PC-9 (cell line): ENCODE data around the gene SMTNL1. TPM values are rescaled to one million over a fixed set of nuclear protein-coding genes. Genes with fewer than 3 reads are reported as not detected.

ENCODE experiments used
- BruUV-seq: library from RNA; stranded (reverse); fragments of 400-500 nt; replicated peaks from 2 replicates; lab custom pipeline; 2021; lab: Mats Ljungman, UMichigan
- CTCF ChIA-PET: fragments of 300-600 bp; sonication (Branson Sonifier 250); formaldehyde crosslinking; loops from one replicate; lab custom pipeline; 2022; ENCODE audit warnings: antibody characterized with exemption; lab: Charles Lee
- POLR2A ChIA-PET: fragments of 300-600 bp; sonication (Branson Sonifier 250); formaldehyde crosslinking; loops from one replicate; lab custom pipeline; 2022; ENCODE audit warnings: antibody characterized with exemption; ENCODE audit not compliant: unreplicated experiment; lab: Charles Lee
- DNase-seq, 2 experiments: peaks; one replicate each; pipeline versions ENCODE4 v3.0.0 to v3.0.0-alpha.2; 2015 to 2022; ENCODE audit warnings: mixed read lengths in 1 of 2
- H2AFZ ChIP-seq: fragments of 200-600 bp; sonication (generic); 2 replicates; pipeline ENCODE4 v1.8.1; 2017; ENCODE audit warnings: antibody characterized with exemption
- H3F3A ChIP-seq: fragments of 200-600 bp; sonication (generic); 2 replicates; pipeline ENCODE4 v1.8.1; 2017; ENCODE audit warnings: antibody characterized with exemption, mild to moderate bottlenecking, low read depth; ENCODE audit not compliant: insufficient read depth
- H3K27ac ChIP-seq: fragments of 200-600 bp; sonication (generic); 2 replicates; pipeline ENCODE4 v1.6.1; 2016; ENCODE audit warnings: mixed run types
- H3K27me3 ChIP-seq: fragments of 200-600 bp; sonication (generic); 2 replicates; pipeline ENCODE4 v1.6.1; 2016; ENCODE audit warnings: low read depth, mixed run types; ENCODE audit not compliant: insufficient read depth
- H3K36me3 ChIP-seq: fragments of 200-600 bp; sonication (generic); 2 replicates; pipeline ENCODE4 v1.6.1; 2016; ENCODE audit warnings: low read depth, mixed run types
- H3K4me1 ChIP-seq: fragments of 200-600 bp; sonication (generic); replicated peaks from 2 replicates; pipeline ENCODE4 v1.6.1; 2016; ENCODE audit warnings: mixed run types; ENCODE audit not compliant: insufficient read depth
- H3K4me2 ChIP-seq: fragments of 200-600 bp; sonication (generic); 2 replicates; pipeline ENCODE4 v1.6.1; 2017; ENCODE audit warnings: mixed run types
- H3K4me3 ChIP-seq: fragments of 200-600 bp; sonication (generic); 2 replicates; pipeline ENCODE4 v1.6.1; 2016; ENCODE audit warnings: mixed run types
- H3K79me2 ChIP-seq: fragments of 200-600 bp; sonication (generic); 2 replicates; pipeline ENCODE4 v1.6.1; 2017; ENCODE audit warnings: low read depth, mixed run types
- H3K9me2 ChIP-seq: fragments of 200-600 bp; sonication (generic); 2 replicates; pipeline ENCODE4 v1.8.1; 2017; ENCODE audit warnings: mild to moderate bottlenecking; ENCODE audit not compliant: insufficient read depth
- H3K9me3 ChIP-seq: fragments of 200-600 bp; sonication (generic); 2 replicates; pipeline ENCODE4 v1.8.1; 2016; ENCODE audit warnings: low read depth; ENCODE audit not compliant: insufficient read depth
- H4K20me1 ChIP-seq: fragments of 200-600 bp; sonication (generic); 2 replicates; pipeline ENCODE4 v1.8.1; 2017; ENCODE audit not compliant: insufficient read depth
- EZH2 ChIP-seq: fragments of 200-600 bp; sonication (generic); IDR thresholded peaks from 2 replicates; pipeline ENCODE4 v1.8.0; 2017; ENCODE audit warnings: antibody characterized with exemption, low read depth
- intact Hi-C: fragments of 100-400 bp; cut with micrococcal nuclease; formaldehyde crosslinking; loops from one replicate; pipeline ENCODE4 v1.10.0; 2022; ENCODE audit not compliant: unreplicated experiment
- total RNA-seq: library from RNA; stranded (reverse); gene quantifications from 2 replicates; pipeline ENCODE4 v1.2.3, GENCODE V29; 2021
- TF ChIP-seq, protein P1 (sequence below): fragments of 200-600 bp; sonication (generic); conservative IDR thresholded peaks from 2 replicates; pipeline ENCODE4 v1.6.1; 2017; ENCODE audit warnings: mixed run types, antibody characterized with exemption, mild to moderate bottlenecking, moderate library complexity

SMTNL1 gene
- total RNA-seq, 1 experiment from 2014 or later = not detected

GRCh38 chr11:57511741-57512430 lies 25.5 kb upstream of the SMTNL1 start:
- Histone ChIP-seq H3K4me3 (no peak overlapping the region), H3K27me3 (peaks cover 21% of the 10 kb centered on the region), H3F3A (peaks cover 3% of the 10 kb centered on the region; the same call in 1 of the 2 replicates), H3K4me2 (no peak overlapping the region), H3K79me2 (no peaks in the 10 kb centered on the region), H3K27ac (no peak overlapping the region), H3K36me3 (no peaks in the 10 kb centered on the region), H2AFZ (no peak overlapping the region), H3K9me3 (no peaks in the 10 kb centered on the region), H4K20me1 (no peaks in the 10 kb centered on the region), H3K9me2 (no peaks in the 10 kb centered on the region), H3K4me1 (peaks cover 12% of the 10 kb centered on the region; the same call in 1 of the 2 replicates)
- ChIA-PET POLR2A (no interaction called here), CTCF (no interaction called here)
- no TSS peak for BruUV-seq
- intact Hi-C loops = no loop called here
- no peak for DNase-seq
- TF ChIP-seq, protein P1, sequence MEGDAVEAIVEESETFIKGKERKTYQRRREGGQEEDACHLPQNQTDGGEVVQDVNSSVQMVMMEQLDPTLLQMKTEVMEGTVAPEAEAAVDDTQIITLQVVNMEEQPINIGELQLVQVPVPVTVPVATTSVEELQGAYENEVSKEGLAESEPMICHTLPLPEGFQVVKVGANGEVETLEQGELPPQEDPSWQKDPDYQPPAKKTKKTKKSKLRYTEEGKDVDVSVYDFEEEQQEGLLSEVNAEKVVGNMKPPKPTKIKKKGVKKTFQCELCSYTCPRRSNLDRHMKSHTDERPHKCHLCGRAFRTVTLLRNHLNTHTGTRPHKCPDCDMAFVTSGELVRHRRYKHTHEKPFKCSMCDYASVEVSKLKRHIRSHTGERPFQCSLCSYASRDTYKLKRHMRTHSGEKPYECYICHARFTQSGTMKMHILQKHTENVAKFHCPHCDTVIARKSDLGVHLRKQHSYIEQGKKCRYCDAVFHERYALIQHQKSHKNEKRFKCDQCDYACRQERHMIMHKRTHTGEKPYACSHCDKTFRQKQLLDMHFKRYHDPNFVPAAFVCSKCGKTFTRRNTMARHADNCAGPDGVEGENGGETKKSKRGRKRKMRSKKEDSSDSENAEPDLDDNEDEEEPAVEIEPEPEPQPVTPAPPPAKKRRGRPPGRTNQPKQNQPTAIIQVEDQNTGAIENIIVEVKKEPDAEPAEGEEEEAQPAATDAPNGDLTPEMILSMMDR = no peak
- no peak for TF ChIP-seq EZH2

DNA sequence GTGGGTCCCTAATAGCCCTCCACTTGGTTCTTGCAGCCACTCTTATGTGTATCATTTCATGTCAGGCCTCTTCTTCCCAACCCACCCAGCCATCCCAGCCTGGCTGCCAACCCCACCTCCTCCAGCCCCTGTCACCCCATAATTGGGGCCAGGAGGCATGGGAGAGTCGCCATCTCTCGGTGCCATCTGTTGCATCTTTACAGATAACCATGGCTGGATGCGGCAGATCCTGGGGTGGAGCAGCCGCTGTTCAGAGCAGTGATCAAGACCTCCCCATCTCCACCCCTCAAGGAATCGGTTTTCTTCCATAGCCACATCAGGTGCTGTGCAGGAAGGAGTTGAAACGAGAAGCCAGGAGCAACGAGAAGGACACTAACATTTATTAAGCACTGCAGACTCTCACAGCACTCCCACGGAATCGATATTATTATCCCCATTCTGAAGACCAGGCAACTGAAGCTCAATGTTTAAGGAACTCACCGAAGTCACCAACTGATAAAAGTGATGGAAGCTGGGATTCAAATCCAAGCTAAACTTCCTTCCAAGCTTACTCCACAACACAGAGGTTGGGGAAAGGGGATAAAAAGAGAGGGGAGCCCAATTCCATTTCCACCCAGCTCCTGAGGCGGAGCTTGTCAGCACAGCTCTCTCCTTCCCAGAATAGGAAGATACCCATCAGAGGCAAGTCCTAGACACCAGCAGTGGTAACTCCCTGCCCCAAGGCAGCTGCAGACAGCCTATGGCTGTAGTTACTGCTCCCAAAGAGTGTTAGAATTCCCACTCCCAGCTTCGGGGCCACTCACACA lies 24.5 kb upstream of the SMTNL1 start:
- H3F3A ChIP-seq = peaks cover 3% of the 10 kb centered on the region; the same call in 1 of the 2 replicates
- no peak overlapping the region for H3K4me3 ChIP-seq
- H2AFZ ChIP-seq = no peak overlapping the region
- H3K9me2 ChIP-seq = no peaks in the 10 kb centered on the region
- intact Hi-C loops = no loop called here
- no peak for TF ChIP-seq EZH2
- TF ChIP-seq, protein P1 = no peak
- H3K27ac ChIP-seq = no peak overlapping the region
- H3K9me3 ChIP-seq = no peaks in the 10 kb centered on the region
- DNase-seq = no peak
- no peak overlapping the region for H3K4me2 ChIP-seq
- ChIA-PET CTCF (interaction anchor here (0.6 to 1.0 kb wide), 2 partner anchors 10 to 36 kb away, joined by 3 read pairs; no protein-coding TSS in a partner anchor), POLR2A (interaction anchor here (0.6 kb wide), 1 partner anchor 188 kb away, joined by 5 read pairs; the partner anchor contains the start of gene TNKS1BP1)
- H3K36me3 ChIP-seq = no peaks in the 10 kb centered on the region
- H3K79me2 ChIP-seq = no peaks in the 10 kb centered on the region
- H3K27me3 ChIP-seq = peaks cover 21% of the 10 kb centered on the region
- BruUV-seq = no TSS peak
- H3K4me1 ChIP-seq = peaks cover 12% of the 10 kb centered on the region; the same call in 1 of the 2 replicates
- no peaks in the 10 kb centered on the region for H4K20me1 ChIP-seq

- POLR2A ChIA-PET = no interaction called here
- no peaks in the 10 kb centered on the region for H3K36me3 ChIP-seq
- peaks cover 3% of the 10 kb centered on the region; the same call in 1 of the 2 replicates for H3F3A ChIP-seq
- intact Hi-C loops = no loop called here
- no peak overlapping the region for H3K4me3 ChIP-seq
- TF ChIP-seq EZH2 = no peak
- TF ChIP-seq, protein P1 = no peak
- no peaks in the 10 kb centered on the region for H3K79me2 ChIP-seq
- no peak overlapping the region for H3K27ac ChIP-seq
- no peak overlapping the region for H3K4me2 ChIP-seq
- peaks cover 21% of the 10 kb centered on the region for H3K27me3 ChIP-seq
- no peaks in the 10 kb centered on the region for H4K20me1 ChIP-seq
- no peaks in the 10 kb centered on the region for H3K9me3 ChIP-seq
- no peak overlapping the region for H2AFZ ChIP-seq
- H3K9me2 ChIP-seq = no peaks in the 10 kb centered on the region
- BruUV-seq = no TSS peak
- peaks cover 12% of the 10 kb centered on the region; the same call in 1 of the 2 replicates for H3K4me1 ChIP-seq
- CTCF ChIA-PET = interaction anchor here (1.0 kb wide), 1 partner anchor 11 kb away, joined by 3 read pairs; no protein-coding TSS in a partner anchor
- no peak for DNase-seq
Observed at GRCh38 chr11:57513452-57513795, 24.0 kb upstream of the SMTNL1 start.
